GM18499 (cell line): ENCODE results near the gene CLIP4.
"Not testable (repeated sequence)": the region's sequence is repeated elsewhere in the genome, so short reads cannot be mapped to it uniquely, and the experiment has no call there.

ENCODE experiments used
- ATAC-seq: cut with Tn5 transposase; IDR thresholded peaks from one replicate; pipeline ENCODE4 v1.9.1; 2021; ENCODE audit warnings: moderate number of reproducible peaks; ENCODE audit not compliant: insufficient read depth, unreplicated experiment

CLIP4 gene

GRCh38 chr2:29100564-29100963 is 14.7 kb upstream of the CLIP4 start:
- no peak for ATAC-seq

- no peak for ATAC-seq
These were observed 10.5 kb upstream of the CLIP4 start for GRCh38 chr2:29104688-29105087.

GRCh38 chr2:29105375-29105774 is 9.8 kb upstream of the CLIP4 start:
- ATAC-seq, result no peak

GRCh38 chr2:29106256-29106655 is 9.0 kb upstream of the CLIP4 start:
- no peak for ATAC-seq

- no peak for ATAC-seq
These were observed 8.2 kb upstream of the CLIP4 start for GRCh38 chr2:29106980-29107388.

GRCh38 chr2:29107547-29107946 is 7.7 kb upstream of the CLIP4 start:
- not testable (repeated sequence) for ATAC-seq

- no peak for ATAC-seq
These were observed 7.0 kb upstream of the CLIP4 start for GRCh38 chr2:29108225-29108624.

GRCh38 chr2:29109246-29109645 is 6.0 kb upstream of the CLIP4 start:
- no peak for ATAC-seq

- peak; percentile 43 for ATAC-seq
These were observed 4.2 kb upstream of the CLIP4 start for GRCh38 chr2:29110916-29111535.

GRCh38 chr2:29112379-29112778 is 2.8 kb upstream of the CLIP4 start:
- ATAC-seq, result no peak

GRCh38 chr2:29113027-29113686 is 2.1 kb upstream of the CLIP4 start:
- ATAC-seq, result no peak

GRCh38 chr2:29113891-29114321 is 1.3 kb upstream of the CLIP4 start:
- no peak for ATAC-seq

GRCh38 chr2:29114586-29114945 is 649 bp upstream of the CLIP4 start:
- no peak for ATAC-seq

- no peak for ATAC-seq
These were observed 874 bp downstream of the CLIP4 start for GRCh38 chr2:29115797-29116781.

- ATAC-seq, result no peak
These were observed 2.6 kb downstream of the CLIP4 start for GRCh38 chr2:29117636-29118303.

GRCh38 chr2:29119211-29119610 is 4.0 kb downstream of the CLIP4 start:
- no peak for ATAC-seq

GRCh38 chr2:29120846-29121245 is 5.6 kb downstream of the CLIP4 start:
- ATAC-seq, result no peak

- no peak for ATAC-seq
These were observed 8.6 kb downstream of the CLIP4 start for GRCh38 chr2:29123617-29124349.

- no peak for ATAC-seq
These were observed 9.3 kb downstream of the CLIP4 start for GRCh38 chr2:29124504-29124903.
